GM12875 (cell line): Measurements from ENCODE around the gene COX15.

ENCODE experiments used
- H3K4me3 ChIP-seq: one replicate; pipeline ENCODE4 v1.5.1; 2011; ENCODE audit warnings: low read depth, low read length, control low read depth
- TF ChIP-seq, protein P1 (sequence below): IDR thresholded peaks from 2 replicates; pipeline ENCODE4 v1.5.1; 2011; ENCODE audit warnings: low read depth, mild to moderate bottlenecking, control low read depth, inconsistent platforms, low read length, moderate library complexity, borderline replicate concordance; ENCODE audit not compliant: insufficient read depth

The COX15 gene

GRCh38 chr10:99768556-99768955 is 36.6 kb upstream of the COX15 start:
- H3K4me3 ChIP-seq: no peak overlapping the region
- TF ChIP-seq, protein P1, sequence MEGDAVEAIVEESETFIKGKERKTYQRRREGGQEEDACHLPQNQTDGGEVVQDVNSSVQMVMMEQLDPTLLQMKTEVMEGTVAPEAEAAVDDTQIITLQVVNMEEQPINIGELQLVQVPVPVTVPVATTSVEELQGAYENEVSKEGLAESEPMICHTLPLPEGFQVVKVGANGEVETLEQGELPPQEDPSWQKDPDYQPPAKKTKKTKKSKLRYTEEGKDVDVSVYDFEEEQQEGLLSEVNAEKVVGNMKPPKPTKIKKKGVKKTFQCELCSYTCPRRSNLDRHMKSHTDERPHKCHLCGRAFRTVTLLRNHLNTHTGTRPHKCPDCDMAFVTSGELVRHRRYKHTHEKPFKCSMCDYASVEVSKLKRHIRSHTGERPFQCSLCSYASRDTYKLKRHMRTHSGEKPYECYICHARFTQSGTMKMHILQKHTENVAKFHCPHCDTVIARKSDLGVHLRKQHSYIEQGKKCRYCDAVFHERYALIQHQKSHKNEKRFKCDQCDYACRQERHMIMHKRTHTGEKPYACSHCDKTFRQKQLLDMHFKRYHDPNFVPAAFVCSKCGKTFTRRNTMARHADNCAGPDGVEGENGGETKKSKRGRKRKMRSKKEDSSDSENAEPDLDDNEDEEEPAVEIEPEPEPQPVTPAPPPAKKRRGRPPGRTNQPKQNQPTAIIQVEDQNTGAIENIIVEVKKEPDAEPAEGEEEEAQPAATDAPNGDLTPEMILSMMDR: no peak

GRCh38 chr10:99767901-99768300 is 36.0 kb upstream of the COX15 start:
- TF ChIP-seq, protein P1: no peak
- no peak overlapping the region for H3K4me3 ChIP-seq

GRCh38 chr10:99766302-99766681 is 34.4 kb upstream of the COX15 start:
- H3K4me3 ChIP-seq: no peak overlapping the region
- TF ChIP-seq, protein P1: no peak

GRCh38 chr10:99765672-99766301 is 33.9 kb upstream of the COX15 start:
- TF ChIP-seq, protein P1: no peak
- no peak overlapping the region for H3K4me3 ChIP-seq

DNA sequence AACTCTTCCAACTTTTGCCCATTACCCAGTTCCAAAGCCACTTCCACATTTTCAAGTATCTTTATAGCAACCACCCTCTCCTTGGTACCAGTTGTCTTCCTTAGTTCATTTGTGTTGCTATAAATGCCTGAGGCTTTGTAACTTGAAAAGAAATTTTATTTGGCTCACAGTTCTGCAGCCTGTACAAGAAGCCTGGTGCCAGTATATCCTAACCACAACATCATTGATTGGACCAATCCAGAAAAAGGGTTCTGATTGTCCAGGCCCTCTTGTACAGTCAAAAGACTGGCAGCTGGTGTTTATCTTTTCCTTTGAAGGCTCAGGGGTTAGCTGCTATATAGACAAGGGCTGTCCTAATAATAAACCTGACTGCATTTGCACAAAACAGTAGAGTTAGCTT is 29.4 kb upstream of the COX15 start:
- H3K4me3 ChIP-seq: no peak overlapping the region
- TF ChIP-seq, protein P1: no peak

DNA sequence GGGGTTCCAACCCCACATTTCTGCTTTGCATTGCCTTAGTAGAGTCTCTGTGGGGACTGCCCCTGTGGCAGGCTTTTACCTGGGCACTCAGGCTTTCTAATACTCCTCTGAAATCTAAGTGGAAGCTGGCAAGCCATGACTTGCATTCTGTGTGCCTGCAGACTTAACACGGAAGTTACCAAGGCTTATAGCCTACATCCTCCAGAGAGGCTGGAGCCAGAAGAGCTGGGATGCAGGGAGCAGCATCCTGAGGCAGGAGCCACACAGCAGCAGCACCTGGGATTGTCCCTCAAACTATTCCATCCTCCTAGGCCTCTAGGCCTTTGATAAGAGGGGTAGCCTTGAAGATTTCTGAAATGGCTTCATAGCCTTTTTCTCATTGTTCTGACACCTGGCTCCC is 28.4 kb upstream of the COX15 start:
- no peak overlapping the region for H3K4me3 ChIP-seq
- TF ChIP-seq, protein P1: no peak

GRCh38 chr10:99758211-99758891 is 26.4 kb upstream of the COX15 start:
- TF ChIP-seq, protein P1: no peak
- H3K4me3 ChIP-seq: no peak overlapping the region
